ENCODE measurements around the gene MEG3. TPM values are rescaled to one million over a fixed set of nuclear protein-coding genes. Genes with fewer than 3 reads are reported as not detected.

MEG3 gene
- total and polyA plus RNA-seq, 2 of the 8 experiments (the other 6 are each of a cell fraction or from before 2014, with no cell fraction given) = 0.17 to 1.1 TPM

GRCh38 chr14:100875861-100876590, 50.1 kb downstream of the MEG3 start:
- Histone ChIP-seq H4K20me1 (replicated peaks in 1 of 2; ENCODE audit: control insufficient read depth in 1 of 2, insufficient read depth in 2 of 2, low read length in 2 of 2) (no peaks in the 10 kb centered on the region), H2BK5ac (ENCODE audit: low read depth, low read length) (no peak overlapping the region), H3K4ac (replicated peaks; ENCODE audit: insufficient read length, low read depth, low read length) (no peak overlapping the region), H2AFZ (ENCODE audit: low read length) (no peak overlapping the region), H3K27me3 (replicated peaks in 1 of 4; ENCODE audit: control insufficient read depth in 3 of 4, extremely low read depth in 1 of 4, insufficient read depth in 3 of 4, low read length in 3 of 4) (no peaks in the 10 kb centered on the region), H3K56ac (replicated peaks; ENCODE audit: insufficient read length, low read depth, low read length) (no peak overlapping the region), H3K79me1 (ENCODE audit: low read depth, low read length) (no peaks in the 10 kb centered on the region), H2BK120ac (replicated peaks; ENCODE audit: low read depth, low read length) (no peak overlapping the region), H2BK20ac (ENCODE audit: low read length) (no peak overlapping the region), H2BK12ac (ENCODE audit: low read depth, low read length) (no peak overlapping the region), H3K14ac (ENCODE audit: insufficient read length) (no peak overlapping the region), H3K9ac (replicated peaks in 1 of 4; ENCODE audit: extremely low read depth in 1 of 4, low read depth in 3 of 4, low read length in 3 of 4) (no peak overlapping the region), H4K5ac (ENCODE audit: insufficient read length, low read depth, low read length) (no peak overlapping the region), H3K27ac (ENCODE audit: low read depth, low read length) (no peak overlapping the region), H3K79me2 (ENCODE audit: control insufficient read depth in 1 of 2, insufficient read depth in 2 of 2, low read length in 2 of 2) (no peaks in the 10 kb centered on the region), H3K23me2 (ENCODE audit: low read depth, low read length) (no peaks in the 10 kb centered on the region), H3K18ac (ENCODE audit: extremely low read depth, low read length) (no peak overlapping the region), H2BK15ac (ENCODE audit: low read length) (no peak overlapping the region), H3K36me3 (ENCODE audit: control insufficient read depth in 2 of 4, insufficient read depth in 4 of 4, low read length in 3 of 4) (no peaks in the 10 kb centered on the region), H2AK5ac (ENCODE audit: low read depth, low read length) (no peak overlapping the region), H3K4me2 (ENCODE audit: insufficient read depth in 1 of 2, low read depth in 2 of 2, low read length in 2 of 2) (no peak overlapping the region), H3K4me1 (replicated peaks in 1 of 4; ENCODE audit: control insufficient read depth in 3 of 4, insufficient read depth in 4 of 4, low read length in 3 of 4) (peaks cover 0 to 5% (median 0%) of the 10 kb centered on the region in 4 experiments; a peak in 1 of 7 replicates), H3K23ac (ENCODE audit: insufficient read length) (no peak overlapping the region), H4K8ac (ENCODE audit: extremely low read depth, insufficient read depth, low read length) (peak overlapping the region; percentile 5; the same call in 1 of the 2 replicates), H3K4me3 (ENCODE audit: extremely low read depth in 1 of 4, insufficient read depth in 2 of 4, low read depth in 3 of 4, low read length in 4 of 4) (no peak overlapping the region), H3K9me3 (ENCODE audit: insufficient read depth in 2 of 2, low read depth in 1 of 2, low read length in 1 of 2) (peaks cover 0 to 5% of the 10 kb centered on the region in 2 experiments; a peak in 1 of 4 replicates), H4K91ac (replicated peaks; ENCODE audit: insufficient read length, low read length) (no peak overlapping the region)
- 87% methylated on average over 16 of the region's 17 CpGs; no CpG with 5 or more reads in 1 of the 2 experiments for WGBS, 2 experiments (ENCODE audit: extremely low coverage in 1 of 2, insufficient coverage in 1 of 2, insufficient read length in 1 of 2, insufficient replicate concordance in 2 of 2, low coverage in 1 of 2, low lambda C conversion rate in 2 of 2, missing lambda C conversion rate in 1 of 2)
- CTCF ChIA-PET (ENCODE audit: partially characterized antibody) = interaction anchor here (1.0 kb wide), 1 partner anchor 26 kb away, joined by 3 read pairs; no protein-coding TSS in a partner anchor
- POLR2A ChIA-PET (ENCODE audit: partially characterized antibody) = no interaction called here
- FAIRE-seq = no peak
- no peak for DNase-seq (ENCODE audit: low read depth in 1 of 2, low spot score in 2 of 2)
- TF ChIP-seq EP300 (IDR thresholded peaks at IDR 0.05; ENCODE audit: borderline replicate concordance in 1 of 2, low read depth in 2 of 2, low read length in 2 of 2) = no peak
- no peak for TF ChIP-seq KDM5A (IDR thresholded peaks at IDR 0.05; ENCODE audit: low read length)
- no peak for TF ChIP-seq JUND (IDR thresholded peaks at IDR 0.05; ENCODE audit: low read length)
- TF ChIP-seq ASH2L (IDR thresholded peaks at IDR 0.05; ENCODE audit: low read length) = no peak
- no peak for TF ChIP-seq POLR2AphosphoS5 (IDR thresholded peaks at IDR 0.05; ENCODE audit: low read depth, low read length)
- no peak for TF ChIP-seq GABPA (IDR thresholded peaks at IDR 0.05; ENCODE audit: borderline replicate concordance, insufficient read depth, low read length)
- TF ChIP-seq SP4 (IDR thresholded peaks at IDR 0.05; ENCODE audit: low read length) = no peak
- no peak for TF ChIP-seq SIN3A (conservative IDR thresholded peaks at IDR 0.05 in 1 of 2, IDR thresholded peaks at IDR 0.05 in 1 of 2; ENCODE audit: low read depth in 1 of 2, low read length in 2 of 2)
- TF ChIP-seq SP1 (IDR thresholded peaks at IDR 0.05; ENCODE audit: low read depth, low read length) = no peak
- no peak for TF ChIP-seq RFX5 (IDR thresholded peaks at IDR 0.05; ENCODE audit: borderline replicate concordance, low read depth, low read length)
- TF ChIP-seq CHD1 (IDR thresholded peaks at IDR 0.05; ENCODE audit: low read depth, low read length) = no peak
- TF ChIP-seq POLR2A (IDR thresholded peaks at IDR 0.05; ENCODE audit: control extremely low read depth in 1 of 2, low read depth in 2 of 2, low read length in 2 of 2) = no peak
- TF ChIP-seq MAFK (IDR thresholded peaks at IDR 0.05; ENCODE audit: low read depth, low read length) = no peak
- TF ChIP-seq RBBP5 (IDR thresholded peaks at IDR 0.05; ENCODE audit: borderline replicate concordance, low read depth, low read length) = no peak

Measured in H1 (cell line).